Measurements from ENCODE around the gene CDK19.
"Not testable (repeated sequence)": the region's sequence is repeated elsewhere in the genome, so short reads cannot be mapped to it uniquely, and the experiment has no call there.

Gene CDK19

DNA sequence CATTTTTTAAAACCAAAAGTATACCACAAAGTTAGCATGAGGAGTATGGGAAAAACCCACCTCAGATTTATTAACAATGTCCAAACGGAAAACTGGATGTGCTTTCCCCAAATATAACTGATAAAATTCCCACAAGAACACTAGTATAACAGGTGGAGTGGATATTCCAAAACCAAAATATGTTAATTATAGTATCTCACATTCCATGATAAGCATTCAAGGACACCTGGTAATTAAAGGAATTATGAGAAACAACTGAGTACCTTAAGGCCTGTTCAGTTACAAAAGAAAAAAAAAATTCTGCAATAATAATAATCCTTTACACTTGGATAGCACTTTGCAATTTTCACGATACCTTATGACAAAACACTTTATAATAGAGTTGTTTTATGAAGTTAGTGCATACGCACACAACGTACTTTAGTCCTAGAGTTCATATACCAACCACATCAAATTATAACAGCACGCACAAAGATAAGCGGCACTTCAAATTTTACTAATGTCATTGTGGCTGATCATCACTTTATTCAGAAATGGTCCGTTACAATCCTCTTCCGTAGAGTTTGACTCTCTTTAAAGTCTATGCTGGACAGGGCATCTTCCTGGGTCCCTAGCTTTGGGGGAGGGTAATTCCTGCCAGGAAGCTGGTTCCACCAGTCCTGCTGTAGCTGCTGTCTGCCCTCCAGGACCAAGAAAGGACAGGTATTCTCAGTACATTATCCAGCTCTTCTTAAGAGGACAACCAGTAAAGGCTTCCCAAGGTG, 1.7 kb downstream of the CDK19 start:
- no peak for DNase-seq (ENCODE audit: low read depth in 3 of 3, low spot score in 1 of 3)

DNA sequence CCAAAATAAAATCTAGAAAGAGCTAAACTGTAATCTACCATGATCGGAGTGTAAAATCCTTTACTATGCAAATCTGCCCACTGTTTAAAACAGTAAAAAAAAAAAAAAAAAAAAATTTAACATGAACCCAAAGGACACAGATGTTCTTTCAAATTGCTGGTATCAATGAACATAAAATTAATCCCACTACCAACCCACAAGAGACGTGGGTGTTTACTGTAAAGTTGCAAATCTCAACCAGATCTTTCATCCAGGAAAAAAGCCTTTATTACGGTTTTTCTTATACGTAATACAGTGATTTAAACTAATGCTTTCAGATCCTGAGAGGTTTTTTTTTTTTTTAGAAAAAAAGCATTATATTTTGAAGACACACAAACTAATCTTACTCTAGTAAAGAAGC, 2.5 kb downstream of the CDK19 start:
- DNase-seq (ENCODE audit: low read depth in 3 of 3, low spot score in 1 of 3): no peak

DNA sequence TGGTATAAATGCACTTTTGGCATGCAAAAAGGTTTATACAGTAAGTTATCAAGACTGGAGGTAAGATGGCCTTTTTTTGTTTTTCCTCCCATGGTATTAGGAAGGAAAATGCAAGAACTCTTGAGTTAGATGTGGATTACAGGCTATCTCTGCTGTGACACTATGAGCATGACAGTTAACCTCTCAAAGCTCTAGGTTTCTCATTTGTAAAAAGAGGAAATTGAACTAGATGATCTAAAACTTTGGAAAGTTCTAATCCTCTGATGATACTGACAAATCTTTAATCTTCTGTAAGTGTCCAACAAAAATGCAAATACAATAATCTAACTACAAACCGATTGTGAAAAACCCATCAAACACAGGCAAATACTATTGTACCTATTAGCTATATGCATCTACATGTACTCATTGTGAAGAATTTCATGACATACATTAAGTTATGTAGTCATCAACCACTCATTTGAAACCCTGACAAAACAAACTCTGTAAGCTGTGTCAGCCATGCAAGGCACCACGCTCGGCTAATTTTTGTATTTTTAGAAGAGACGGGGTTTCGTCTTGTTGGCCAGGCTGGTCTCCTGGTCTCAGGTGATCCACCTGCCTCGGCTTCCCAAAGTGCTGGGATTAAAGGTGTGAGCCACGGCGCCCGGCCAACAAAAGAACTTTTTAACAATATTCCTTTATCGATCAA, 4.2 kb downstream of the CDK19 start:
- DNase-seq (ENCODE audit: low read depth in 3 of 3, low spot score in 1 of 3): no peak

DNA sequence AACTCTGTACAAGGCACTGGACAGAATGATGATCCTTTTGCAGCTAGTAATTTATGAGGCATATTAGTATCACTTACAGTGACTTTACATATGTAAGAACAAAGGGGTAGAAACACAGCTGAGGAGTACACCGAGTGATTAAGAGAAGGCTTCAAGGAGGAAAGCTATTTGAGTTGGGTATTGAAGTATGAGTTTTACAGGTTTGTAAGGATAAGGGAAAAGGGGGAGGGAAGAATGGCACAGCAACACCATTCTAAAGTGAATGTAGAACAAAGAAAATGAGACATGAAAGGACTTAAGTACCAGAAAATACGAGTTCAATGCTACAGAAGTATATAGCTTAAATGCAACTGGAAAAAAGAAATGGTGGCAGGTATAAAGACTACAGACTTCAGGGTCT, 5.5 kb downstream of the CDK19 start:
- DNase-seq (ENCODE audit: low read depth in 3 of 3, low spot score in 1 of 3): no peak

DNA sequence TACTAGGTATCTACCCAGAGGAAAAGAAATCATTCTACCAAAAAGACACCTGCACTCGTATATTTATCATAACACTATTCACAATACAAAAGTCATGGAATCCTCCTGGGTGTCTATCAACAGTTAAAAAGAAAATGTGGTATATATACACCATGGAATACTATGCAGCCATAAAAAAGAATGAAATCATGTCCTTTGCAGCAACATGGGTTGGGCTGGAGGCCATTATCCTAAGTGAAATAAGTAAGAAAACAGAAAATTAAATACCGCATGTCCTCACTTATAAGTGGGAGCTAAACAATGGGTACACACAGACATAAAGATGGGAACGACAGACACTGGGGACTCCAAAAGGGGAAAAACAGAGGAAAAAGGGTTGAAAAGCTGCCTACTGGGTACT, 13.1 kb downstream of the CDK19 start:
- DNase-seq (ENCODE audit: low read depth in 3 of 3, low spot score in 1 of 3): not testable (repeated sequence)

DNA sequence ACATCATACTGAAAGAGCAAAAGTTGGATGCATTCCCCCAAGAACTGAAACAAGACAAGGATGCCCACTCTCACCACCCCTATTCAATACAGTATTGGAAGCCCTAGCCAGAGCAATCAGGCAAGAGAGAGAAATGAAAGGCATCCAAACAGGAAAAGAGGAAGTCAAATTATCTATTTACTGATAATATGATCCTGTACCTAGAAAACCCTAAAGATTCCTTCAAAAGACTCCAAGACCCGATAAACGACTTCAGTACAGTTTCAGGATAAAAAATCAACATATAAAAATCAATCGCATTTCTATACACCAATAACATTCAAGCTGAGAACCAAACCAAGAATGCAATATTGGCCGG, 14.5 kb downstream of the CDK19 start:
- no peak for DNase-seq (ENCODE audit: low read depth in 3 of 3, low spot score in 1 of 3)

DNA sequence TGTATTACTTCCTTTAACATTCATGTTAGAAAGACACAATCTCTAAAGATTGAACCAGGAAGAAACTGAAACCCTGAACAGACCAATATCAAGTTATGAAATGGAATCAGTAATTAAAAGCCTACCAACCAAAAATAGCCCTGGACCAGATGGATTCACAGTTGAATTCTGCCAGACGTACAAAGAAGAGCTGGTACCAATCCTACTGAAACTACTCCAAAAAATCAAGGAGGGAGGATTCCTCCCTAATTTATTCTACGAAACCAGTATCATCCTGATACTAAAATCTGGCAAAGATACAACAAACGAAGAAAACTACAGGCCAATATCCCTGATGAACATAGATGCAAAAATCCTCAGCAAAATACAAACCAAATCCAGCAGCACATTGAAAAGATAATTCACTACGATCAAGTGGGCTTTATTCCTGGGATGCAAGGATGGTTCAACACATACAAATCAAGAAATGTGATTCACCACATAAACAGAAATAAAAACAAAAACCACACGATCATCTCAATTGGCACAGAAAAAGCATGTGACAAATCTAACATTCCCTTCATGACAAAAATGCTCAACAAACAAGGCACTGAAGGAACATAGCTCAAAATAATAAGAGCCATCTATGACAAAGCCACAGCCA, 15.0 kb downstream of the CDK19 start:
- DNase-seq (ENCODE audit: low read depth in 3 of 3, low spot score in 1 of 3): no peak

DNA sequence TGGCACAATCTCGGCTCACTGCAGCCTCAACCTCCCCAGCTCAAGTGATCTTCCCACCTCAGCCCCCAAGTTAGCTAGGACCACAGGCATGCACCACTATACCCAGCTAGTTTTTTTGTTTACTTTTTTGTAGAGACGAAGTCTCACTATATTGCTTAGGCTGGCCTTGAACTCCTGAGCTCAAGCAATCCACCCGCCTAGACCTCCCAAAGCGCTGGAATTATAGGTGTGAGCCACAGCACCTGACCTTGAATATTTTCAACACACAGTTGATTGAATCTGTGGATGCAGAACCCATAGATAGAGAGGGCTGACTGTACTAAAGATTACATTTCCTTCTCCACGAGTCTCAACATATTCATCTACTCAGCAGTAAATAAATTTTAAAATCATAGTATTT, 15.6 kb downstream of the CDK19 start:
- no peak for DNase-seq (ENCODE audit: low read depth in 3 of 3, low spot score in 1 of 3)

DNA sequence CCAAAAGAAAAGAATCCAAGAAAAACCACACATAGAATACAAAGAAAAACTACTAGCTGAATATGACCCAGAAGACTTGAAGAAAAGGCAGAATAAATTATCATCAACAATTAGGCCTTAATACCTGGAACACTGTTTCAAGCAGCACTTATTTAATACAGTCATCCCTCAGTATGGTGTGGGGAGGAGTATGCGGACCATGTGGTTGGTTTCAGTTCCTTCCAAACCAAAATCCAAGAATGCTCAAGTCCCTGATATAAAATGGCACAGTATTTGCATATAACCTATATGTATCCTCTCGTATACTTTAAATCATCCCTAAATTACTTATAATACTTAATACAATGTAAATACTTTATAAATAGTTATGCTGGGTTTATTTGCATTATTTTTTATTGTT, 16.1 kb downstream of the CDK19 start:
- no peak for DNase-seq (ENCODE audit: low read depth in 3 of 3, low spot score in 1 of 3)

DNA sequence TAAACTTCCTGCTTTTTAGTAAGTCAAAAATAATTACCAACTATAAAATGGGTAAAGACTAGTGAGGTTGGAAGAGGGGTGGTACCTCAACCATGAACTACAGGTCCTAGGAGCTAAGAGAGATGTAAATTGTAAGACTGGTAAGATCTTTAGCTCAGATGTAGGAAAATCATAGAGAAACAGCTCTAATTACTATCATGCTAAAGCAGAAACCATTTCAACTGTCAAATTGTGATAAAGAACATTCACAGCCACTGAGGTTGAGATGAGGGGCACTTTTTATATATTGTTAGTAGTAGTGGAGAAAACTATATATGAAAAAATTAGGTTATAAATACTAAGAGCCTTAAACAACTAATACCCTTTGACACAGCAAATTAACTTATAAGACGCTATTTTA, 20.0 kb downstream of the CDK19 start:
- DNase-seq (ENCODE audit: low read depth in 3 of 3, low spot score in 1 of 3): no peak

DNA sequence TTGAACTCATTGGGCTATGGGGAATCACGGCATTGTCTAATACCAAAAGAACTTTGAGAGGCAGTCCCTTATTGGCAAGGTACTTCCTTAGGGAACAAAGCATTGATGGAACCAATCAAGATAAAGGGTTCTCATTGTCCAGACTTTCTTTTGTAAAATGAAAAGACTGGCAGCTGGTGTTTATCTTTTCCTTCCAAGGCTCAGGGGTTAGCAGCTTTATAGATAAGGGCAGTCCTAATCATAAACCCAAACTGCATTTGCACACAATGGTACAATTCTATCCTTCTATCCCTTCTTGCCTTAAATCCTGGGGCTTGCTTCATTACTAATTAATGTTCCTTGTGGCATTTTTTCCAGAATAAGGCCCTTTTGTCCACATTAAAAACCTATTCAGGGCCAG, 28.6 kb downstream of the CDK19 start:
- no peak for DNase-seq (ENCODE audit: low read depth in 3 of 3, low spot score in 1 of 3)

DNA sequence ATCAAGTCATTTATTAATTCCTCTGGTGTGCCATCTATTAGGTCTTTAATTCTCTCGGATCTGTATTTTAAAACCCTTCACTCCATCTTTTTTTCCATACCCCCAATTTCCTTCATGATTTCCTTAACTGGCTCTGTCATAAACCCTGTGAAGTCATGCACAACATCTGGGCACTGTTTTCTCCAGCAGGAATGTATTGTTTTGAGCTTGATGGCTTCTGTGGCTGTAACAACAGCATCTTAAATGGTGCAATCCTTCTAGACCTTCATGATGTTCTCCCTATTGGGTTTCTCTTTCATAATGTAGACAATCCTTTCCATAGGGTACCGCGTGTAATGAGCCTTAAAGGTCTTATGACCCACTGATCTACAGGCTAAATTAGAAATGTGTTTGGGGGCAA, 29.0 kb downstream of the CDK19 start:
- DNase-seq (ENCODE audit: low read depth in 3 of 3, low spot score in 1 of 3): no peak

DNA sequence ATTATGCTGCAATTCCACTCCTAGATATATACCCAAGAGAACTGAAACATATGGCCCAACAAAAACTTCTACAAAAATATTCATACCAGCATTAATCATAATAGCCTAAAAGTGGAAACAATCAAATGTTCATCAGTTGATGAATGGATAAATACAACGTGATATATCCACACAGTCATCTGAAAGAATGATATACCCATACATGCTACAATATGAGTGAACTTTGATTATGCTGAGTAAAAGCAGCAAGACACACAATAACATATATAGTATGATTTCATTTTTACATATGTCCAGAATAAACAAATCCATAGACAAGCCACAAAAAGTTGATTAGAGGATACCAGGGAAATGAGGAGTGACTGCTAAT, 30.7 kb downstream of the CDK19 start:
- DNase-seq (ENCODE audit: low read depth in 3 of 3, low spot score in 1 of 3): no peak

DNA sequence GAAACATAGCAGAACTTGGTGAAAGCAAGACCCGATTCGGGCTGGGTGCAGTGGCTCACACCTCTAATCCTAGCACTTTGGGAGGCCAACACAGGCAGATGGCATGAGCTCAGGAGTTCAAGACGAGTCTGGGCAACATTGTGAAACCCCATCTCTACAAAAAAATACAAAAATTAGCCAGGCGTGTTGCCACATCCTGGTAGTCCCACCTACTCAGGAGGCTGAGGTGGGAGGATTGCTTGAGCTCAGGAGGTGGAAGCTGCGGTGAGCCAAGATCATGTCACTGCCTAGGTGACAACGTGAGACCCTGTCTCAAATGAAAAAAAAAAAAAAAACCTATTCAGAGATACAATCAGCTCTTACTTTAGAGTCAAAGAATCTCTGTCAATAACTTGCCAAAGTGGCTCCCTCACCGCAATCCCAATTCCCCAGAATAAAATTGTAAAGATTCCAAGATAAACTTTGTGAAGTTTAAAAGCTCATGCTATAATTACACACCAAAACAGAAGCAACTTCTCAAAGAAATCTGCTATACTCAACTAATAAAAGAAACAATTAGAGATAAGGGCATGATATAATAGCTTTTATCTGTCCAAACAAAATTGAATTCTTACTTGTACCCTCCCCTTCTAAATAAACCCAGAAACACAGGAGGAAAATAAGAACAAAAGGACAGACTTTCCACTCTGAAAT, 33.6 kb downstream of the CDK19 start:
- DNase-seq (ENCODE audit: low read depth in 3 of 3, low spot score in 1 of 3): no peak

DNA sequence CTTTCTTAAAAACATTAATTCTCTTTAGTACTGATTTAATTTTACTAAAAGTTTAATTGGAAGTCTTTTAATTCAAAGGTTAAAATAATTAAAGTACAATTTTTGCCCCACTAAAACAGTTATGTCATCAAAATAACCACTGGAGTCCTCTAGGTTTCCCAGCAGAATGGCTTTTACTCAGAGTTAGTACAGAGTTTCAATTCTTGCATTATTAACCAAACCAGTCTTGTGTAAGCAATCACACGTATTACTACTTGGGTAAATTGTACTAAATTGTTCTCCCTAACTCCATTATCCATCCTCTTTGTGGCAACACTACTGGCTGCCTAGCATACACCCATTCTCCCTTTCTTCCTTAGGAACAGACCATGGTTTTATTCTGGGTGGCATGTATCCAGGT, 36.9 kb downstream of the CDK19 start:
- no peak for DNase-seq (ENCODE audit: low read depth in 3 of 3, low spot score in 1 of 3)

DNA sequence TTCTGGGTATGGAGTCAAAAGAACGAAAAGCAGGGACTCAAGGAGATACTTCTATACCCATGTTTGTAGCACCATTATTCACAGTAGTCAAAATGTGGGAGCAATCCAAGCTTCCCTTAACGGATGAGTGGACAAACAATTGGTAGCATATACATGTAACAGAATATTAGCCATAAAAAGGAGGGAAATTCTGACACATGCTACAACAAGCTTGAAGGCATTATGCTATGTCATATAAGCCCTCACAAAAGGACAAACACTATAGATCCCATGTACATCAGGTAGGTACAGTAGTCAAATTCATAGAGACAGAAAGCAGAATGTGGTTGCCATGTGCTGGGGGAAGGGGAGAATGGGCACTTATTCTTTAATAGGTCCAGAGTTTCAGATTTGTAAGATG, 37.6 kb downstream of the CDK19 start:
- no peak for DNase-seq (ENCODE audit: low read depth in 3 of 3, low spot score in 1 of 3)

DNA sequence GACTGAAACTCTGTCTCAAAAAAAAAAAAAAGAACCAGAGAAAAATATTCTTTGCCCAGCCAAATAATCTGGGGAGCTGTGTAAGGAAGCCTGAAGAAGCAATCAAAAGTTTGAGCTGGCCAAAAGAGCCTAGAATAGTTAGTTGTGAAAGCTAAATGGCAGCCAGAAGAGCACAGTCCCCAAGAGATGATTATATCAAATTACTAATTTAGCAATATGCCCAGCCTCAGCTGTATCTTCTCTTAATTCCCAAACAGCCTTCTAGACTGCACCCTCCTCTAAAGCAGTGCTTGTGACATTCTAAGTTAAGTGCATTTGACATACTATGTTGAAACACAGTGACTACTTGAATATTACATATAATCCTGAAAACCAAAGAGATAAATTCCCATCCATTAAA, 38.9 kb downstream of the CDK19 start:
- no peak for DNase-seq (ENCODE audit: low read depth in 3 of 3, low spot score in 1 of 3)

DNA sequence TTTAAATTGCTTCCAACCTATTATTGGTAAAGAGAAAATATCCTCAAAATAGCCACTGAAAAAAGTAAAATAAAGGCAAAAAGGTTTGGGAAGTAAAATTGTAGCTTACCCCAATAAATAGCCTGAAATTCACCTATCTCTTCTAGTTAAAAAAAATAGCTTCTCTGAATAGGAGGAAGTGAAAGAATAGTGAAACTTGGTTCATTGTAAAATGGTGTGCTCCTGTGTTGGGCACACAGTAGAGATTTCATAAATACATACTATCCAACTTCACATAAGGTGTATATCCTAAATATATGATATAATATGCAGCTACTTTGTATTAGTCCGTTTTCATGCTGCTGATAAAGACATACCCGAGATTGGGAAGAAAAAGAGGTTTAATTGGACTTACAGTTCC, 45.3 kb downstream of the CDK19 start:
- no peak for DNase-seq (ENCODE audit: low read depth in 3 of 3, low spot score in 1 of 3)

DNA sequence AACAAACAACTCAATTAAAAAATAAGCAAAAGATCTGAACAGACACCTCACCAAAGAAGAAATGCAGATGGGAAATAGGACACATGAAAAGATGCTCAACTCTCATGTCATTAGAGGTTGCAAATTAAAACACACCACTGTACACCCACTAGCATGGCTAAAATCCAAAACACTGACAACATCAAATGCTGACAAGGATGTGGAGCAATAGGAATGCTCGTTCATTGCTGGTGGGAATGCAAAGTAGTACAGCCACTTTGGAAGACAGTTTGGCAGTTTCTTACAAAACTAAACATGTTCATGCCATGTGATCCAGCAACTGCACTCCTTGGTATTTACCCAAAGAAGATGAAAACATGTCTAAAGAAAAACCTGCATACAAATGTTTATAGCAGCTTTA, 47.2 kb downstream of the CDK19 start:
- DNase-seq (ENCODE audit: low read depth in 3 of 3, low spot score in 1 of 3): no peak

DNA sequence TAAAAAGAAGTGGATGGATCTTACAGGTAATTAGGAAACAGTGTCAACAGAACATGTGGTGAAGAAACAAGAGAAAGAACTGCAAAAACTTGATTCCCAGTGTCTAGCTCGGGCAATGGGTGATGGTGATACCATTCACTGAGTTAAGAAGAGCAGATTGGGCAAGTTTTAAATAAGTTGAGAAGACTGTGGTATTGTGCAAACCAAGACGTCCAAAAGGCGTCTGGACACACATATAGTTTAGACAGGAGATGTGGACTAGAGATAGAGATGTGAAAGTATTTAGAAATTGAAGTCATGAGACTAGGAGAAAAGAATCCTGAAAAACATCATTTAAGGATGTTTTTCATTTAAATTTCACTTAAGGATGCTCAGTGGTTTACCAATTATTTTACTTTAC, 53.9 kb downstream of the CDK19 start:
- no peak for DNase-seq (ENCODE audit: low read depth in 3 of 3, low spot score in 1 of 3)

DNA sequence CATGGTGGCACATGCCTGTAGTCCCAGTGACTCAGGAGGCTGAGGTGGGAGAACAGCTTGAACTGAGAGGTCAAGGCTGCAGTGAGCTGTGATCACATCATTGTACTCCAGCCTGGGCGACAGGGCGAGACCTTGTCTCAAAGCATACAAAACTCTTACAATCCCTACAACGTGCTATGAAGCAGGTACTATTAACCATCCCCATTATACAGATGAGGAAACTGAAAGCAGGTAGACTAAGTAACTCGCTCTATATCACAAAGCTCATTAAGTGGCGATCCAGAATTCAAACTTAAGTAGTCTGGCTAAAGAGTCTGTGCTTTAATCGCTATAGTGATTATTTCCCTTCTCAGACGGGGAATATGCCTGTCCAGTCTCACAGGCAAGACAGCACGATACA, 54.7 kb downstream of the CDK19 start:
- no peak for DNase-seq (ENCODE audit: low read depth in 3 of 3, low spot score in 1 of 3)

DNA sequence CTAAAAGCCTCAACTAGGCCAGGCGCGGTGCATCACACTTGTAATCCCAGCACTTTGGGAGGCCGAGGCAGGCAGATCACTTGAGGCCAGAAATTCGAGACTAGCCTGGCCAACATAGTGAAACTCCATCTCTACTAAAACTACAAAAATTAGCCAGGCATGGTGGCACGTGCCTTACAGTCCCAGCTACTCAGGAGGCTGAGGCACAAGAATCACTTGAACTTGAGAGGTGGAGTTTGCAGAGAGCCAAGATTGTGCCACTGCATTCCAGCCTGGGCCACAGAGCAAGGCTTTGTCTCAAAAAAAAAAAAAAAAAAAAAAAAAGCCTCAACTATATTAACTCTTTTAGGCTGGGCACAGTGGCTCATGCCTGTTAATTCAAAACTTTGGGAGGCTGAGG, 55.2 kb downstream of the CDK19 start:
- not testable (repeated sequence) for DNase-seq (ENCODE audit: low read depth in 3 of 3, low spot score in 1 of 3)

Data from stimulated activated CD4-positive, alpha-beta T cell treated with anti-CD3 and anti-CD28 coated beads, TNF-alpha, amount 100 ng/mL, for 1 hour (primary cell).